ENCODE results near the gene CCL8. TPM values are rescaled to one million over a fixed set of nuclear protein-coding genes. Genes with fewer than 3 reads are reported as not detected.
A peak's percentile ranks its signal among the peaks of the same experiment; 100 is the strongest.
"Not testable (repeated sequence)": the region's sequence is repeated elsewhere in the genome, so short reads cannot be mapped to it uniquely, and the experiment has no call there.

CCL8 gene
- polyA plus RNA-seq, 2 donors = 0.08 TPM; not detected in 1

- no peaks in the 10 kb centered on the region for H3K27me3 ChIP-seq (ENCODE audit: control insufficient read depth in 1 of 2, insufficient read depth in 2 of 2, low read length in 2 of 2)
- no peaks in the 10 kb centered on the region for H3K9me3 ChIP-seq (ENCODE audit: control insufficient read depth in 2 of 2, insufficient read depth in 1 of 2, low read depth in 1 of 2, low read length in 1 of 2)
- no peak overlapping the region for H3K27ac ChIP-seq (ENCODE audit: low read depth in 2 of 2, low read length in 1 of 2)
- 60 to 63% methylated on average over 7 of the region's 7 CpGs for WGBS, 2 donors
- no peak overlapping the region for H3K4me3 ChIP-seq (ENCODE audit: low read depth in 1 of 2, low read length in 2 of 2)
- H3K36me3 ChIP-seq (ENCODE audit: control insufficient read depth in 2 of 2, insufficient read depth in 2 of 2, low read length in 1 of 2) = no peaks in the 10 kb centered on the region
- no peaks in the 10 kb centered on the region for H3K4me1 ChIP-seq (ENCODE audit: control insufficient read depth in 2 of 2, insufficient read depth in 2 of 2, low read length in 1 of 2)
Observed at GRCh38 chr17:34311291-34311690, 7.9 kb upstream of the CCL8 start.

GRCh38 chr17:34312080-34312479 is 7.2 kb upstream of the CCL8 start:
- Histone ChIP-seq H3K27ac (ENCODE audit: low read depth in 2 of 2, low read length in 1 of 2) (peak overlapping the region; percentile 1 to 31), H3K4me3 (ENCODE audit: low read depth in 1 of 2, low read length in 2 of 2) (no peak overlapping the region), H3K36me3 (ENCODE audit: control insufficient read depth in 2 of 2, insufficient read depth in 2 of 2, low read length in 1 of 2) (no peaks in the 10 kb centered on the region), H3K4me1 (ENCODE audit: control insufficient read depth in 2 of 2, insufficient read depth in 2 of 2, low read length in 1 of 2) (no peaks in the 10 kb centered on the region), H3K27me3 (ENCODE audit: control insufficient read depth in 1 of 2, insufficient read depth in 2 of 2, low read length in 2 of 2) (no peaks in the 10 kb centered on the region), H3K9me3 (ENCODE audit: control insufficient read depth in 2 of 2, insufficient read depth in 1 of 2, low read depth in 1 of 2, low read length in 1 of 2) (no peaks in the 10 kb centered on the region)
- 37 to 42% methylated on average over 5 of the region's 5 CpGs for WGBS, 2 donors

DNA sequence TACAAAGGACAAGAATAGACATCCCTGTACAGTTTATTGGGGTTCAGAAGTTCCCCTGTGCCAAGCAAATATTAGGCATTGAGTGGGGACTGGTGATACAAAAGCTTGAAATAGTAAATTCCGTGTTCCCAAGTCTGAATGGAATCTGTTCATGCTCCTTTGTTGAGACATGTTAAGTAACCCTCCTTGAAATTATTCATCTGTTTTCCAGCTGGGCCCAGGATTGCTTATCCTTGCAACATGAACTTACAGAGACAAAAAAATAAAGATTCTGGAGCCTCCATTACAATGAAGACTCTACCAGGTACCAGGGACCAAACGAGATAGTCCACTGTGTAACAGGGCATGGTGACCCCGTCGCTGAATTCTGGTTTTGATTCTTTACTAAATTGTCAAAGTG is 6.1 kb upstream of the CCL8 start:
- no peaks in the 10 kb centered on the region for H3K4me1 ChIP-seq (ENCODE audit: control insufficient read depth in 2 of 2, insufficient read depth in 2 of 2, low read length in 1 of 2)
- H3K27me3 ChIP-seq (ENCODE audit: control insufficient read depth in 1 of 2, insufficient read depth in 2 of 2, low read length in 2 of 2) = no peaks in the 10 kb centered on the region
- H3K4me3 ChIP-seq (ENCODE audit: low read depth in 1 of 2, low read length in 2 of 2) = no peak overlapping the region
- H3K9me3 ChIP-seq (ENCODE audit: control insufficient read depth in 2 of 2, insufficient read depth in 1 of 2, low read depth in 1 of 2, low read length in 1 of 2) = no peaks in the 10 kb centered on the region
- no peaks in the 10 kb centered on the region for H3K36me3 ChIP-seq (ENCODE audit: control insufficient read depth in 2 of 2, insufficient read depth in 2 of 2, low read length in 1 of 2)
- 69 to 79% methylated on average over 4 of the region's 4 CpGs for WGBS, 2 donors
- peak overlapping the region in 1 of 2 donors; percentile 19 for H3K27ac ChIP-seq (ENCODE audit: low read depth in 2 of 2, low read length in 1 of 2)

- no peaks in the 10 kb centered on the region for H3K36me3 ChIP-seq (ENCODE audit: control insufficient read depth in 2 of 2, insufficient read depth in 2 of 2, low read length in 1 of 2)
- no peak overlapping the region for H3K4me3 ChIP-seq (ENCODE audit: low read depth in 1 of 2, low read length in 2 of 2)
- H3K27ac ChIP-seq (ENCODE audit: low read depth in 2 of 2, low read length in 1 of 2) = peak overlapping the region in 1 of 2 donors; percentile 35
- no peaks in the 10 kb centered on the region for H3K4me1 ChIP-seq (ENCODE audit: control insufficient read depth in 2 of 2, insufficient read depth in 2 of 2, low read length in 1 of 2)
- 32 to 49% methylated on average over 4 of the region's 4 CpGs for WGBS, 2 donors
- no peaks in the 10 kb centered on the region for H3K9me3 ChIP-seq (ENCODE audit: control insufficient read depth in 2 of 2, insufficient read depth in 1 of 2, low read depth in 1 of 2, low read length in 1 of 2)
- H3K27me3 ChIP-seq (ENCODE audit: control insufficient read depth in 1 of 2, insufficient read depth in 2 of 2, low read length in 2 of 2) = no peaks in the 10 kb centered on the region
Observed at GRCh38 chr17:34314279-34314678, 5.0 kb upstream of the CCL8 start.

DNA sequence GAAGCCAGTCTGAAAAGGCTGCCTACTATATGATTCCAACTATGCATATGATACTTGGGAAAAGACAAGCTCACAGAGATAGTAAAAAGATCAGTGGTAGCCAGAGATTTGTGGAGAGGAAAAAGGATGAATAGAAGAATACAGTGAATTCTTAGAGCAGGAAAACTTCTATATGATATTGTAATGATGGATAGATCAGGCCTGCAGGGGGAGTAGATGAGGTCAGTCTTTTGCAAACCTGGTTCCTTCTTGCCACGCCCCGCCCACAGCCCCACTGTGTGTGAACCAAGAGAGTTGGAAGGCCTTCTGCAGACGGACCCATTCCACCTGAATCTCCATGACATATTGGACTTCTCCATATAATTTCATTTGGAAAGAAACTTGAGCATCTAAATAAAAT is 761 bp upstream of the CCL8 start:
- WGBS, 2 donors = 76 to 83% methylated on average over 3 of the region's 3 CpGs
- H3K36me3 ChIP-seq (ENCODE audit: control insufficient read depth in 2 of 2, insufficient read depth in 2 of 2, low read length in 1 of 2) = no peaks in the 10 kb centered on the region
- H3K27ac ChIP-seq (ENCODE audit: low read depth in 2 of 2, low read length in 1 of 2) = no peak overlapping the region

DNA sequence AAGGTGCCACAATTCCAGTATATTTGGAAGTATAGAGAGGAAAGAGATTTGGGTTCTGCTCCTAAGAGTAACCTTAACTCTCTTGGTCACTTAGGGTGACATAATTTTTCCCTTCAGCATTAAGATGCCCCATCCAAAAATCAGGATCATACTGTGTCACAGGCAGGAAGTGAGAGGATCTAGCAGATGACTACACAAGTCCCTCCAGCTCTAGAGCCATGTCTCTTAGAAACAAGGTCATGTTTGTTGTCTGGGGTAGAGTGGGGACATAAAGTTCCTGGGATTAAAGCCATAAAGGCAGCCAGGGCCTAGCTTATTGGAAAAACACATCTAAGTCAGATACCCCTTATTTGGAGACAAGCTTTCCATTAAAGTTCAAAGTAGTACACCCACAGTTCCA is 2.7 kb downstream of the CCL8 start:
- no peak overlapping the region for H3K27ac ChIP-seq (ENCODE audit: low read depth in 2 of 2, low read length in 1 of 2)
- no peaks in the 10 kb centered on the region for H3K36me3 ChIP-seq (ENCODE audit: control insufficient read depth in 2 of 2, insufficient read depth in 2 of 2, low read length in 1 of 2)
- H3K4me1 ChIP-seq (ENCODE audit: control insufficient read depth in 2 of 2, insufficient read depth in 2 of 2, low read length in 1 of 2) = no peaks in the 10 kb centered on the region
- no peaks in the 10 kb centered on the region for H3K9me3 ChIP-seq (ENCODE audit: control insufficient read depth in 2 of 2, insufficient read depth in 1 of 2, low read depth in 1 of 2, low read length in 1 of 2)
- no peaks in the 10 kb centered on the region for H3K27me3 ChIP-seq (ENCODE audit: control insufficient read depth in 1 of 2, insufficient read depth in 2 of 2, low read length in 2 of 2)
- H3K4me3 ChIP-seq (ENCODE audit: low read depth in 1 of 2, low read length in 2 of 2) = no peak overlapping the region

More for the DNA sequence above, 761 bp upstream of the CCL8 start:
- Histone ChIP-seq H3K4me3 (ENCODE audit: low read depth in 1 of 2, low read length in 2 of 2) (no peak overlapping the region), H3K9me3 (ENCODE audit: control insufficient read depth in 2 of 2, insufficient read depth in 1 of 2, low read depth in 1 of 2, low read length in 1 of 2) (no peaks in the 10 kb centered on the region), H3K4me1 (ENCODE audit: control insufficient read depth in 2 of 2, insufficient read depth in 2 of 2, low read length in 1 of 2) (no peaks in the 10 kb centered on the region), H3K27me3 (ENCODE audit: control insufficient read depth in 1 of 2, insufficient read depth in 2 of 2, low read length in 2 of 2) (no peaks in the 10 kb centered on the region)

DNA sequence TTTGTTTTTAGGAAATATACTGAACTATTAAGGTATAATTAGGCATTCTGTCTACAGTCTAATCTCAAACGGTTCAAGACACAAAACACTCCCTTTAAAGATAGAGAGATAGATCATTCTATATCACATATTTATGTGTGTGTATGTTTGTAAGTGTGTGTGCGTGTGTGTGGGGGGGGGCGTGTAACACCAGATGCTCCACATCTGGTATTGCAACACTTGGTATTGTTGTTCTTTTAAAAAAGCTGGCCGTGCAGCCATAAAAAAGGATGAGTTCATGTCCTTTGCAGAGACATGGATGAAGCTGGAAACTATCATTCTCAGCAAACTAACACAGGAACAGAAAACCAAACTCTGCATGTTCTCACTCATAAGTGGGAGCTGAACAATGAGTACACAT is 8.3 kb downstream of the CCL8 start:
- not testable (repeated sequence) for H3K27me3 ChIP-seq (ENCODE audit: control insufficient read depth in 1 of 2, insufficient read depth in 2 of 2, low read length in 2 of 2); H3K36me3 ChIP-seq (ENCODE audit: control insufficient read depth in 2 of 2, insufficient read depth in 2 of 2, low read length in 1 of 2); H3K4me1 ChIP-seq (ENCODE audit: control insufficient read depth in 2 of 2, insufficient read depth in 2 of 2, low read length in 1 of 2); H3K9me3 ChIP-seq (ENCODE audit: control insufficient read depth in 2 of 2, insufficient read depth in 1 of 2, low read depth in 1 of 2, low read length in 1 of 2); H3K4me3 ChIP-seq (ENCODE audit: low read depth in 1 of 2, low read length in 2 of 2); H3K27ac ChIP-seq (ENCODE audit: low read depth in 2 of 2, low read length in 1 of 2)
- 60 to 62% methylated on average over 4 of the region's 4 CpGs for WGBS, 2 donors

- no peak overlapping the region for H3K27ac ChIP-seq (ENCODE audit: low read depth in 2 of 2, low read length in 1 of 2)
- no peaks in the 10 kb centered on the region for H3K4me1 ChIP-seq (ENCODE audit: control insufficient read depth in 2 of 2, insufficient read depth in 2 of 2, low read length in 1 of 2)
- 64 to 67% methylated on average over 1 of the region's 1 CpG for WGBS, 2 donors
- H3K27me3 ChIP-seq (ENCODE audit: control insufficient read depth in 1 of 2, insufficient read depth in 2 of 2, low read length in 2 of 2) = no peaks in the 10 kb centered on the region
- H3K9me3 ChIP-seq (ENCODE audit: control insufficient read depth in 2 of 2, insufficient read depth in 1 of 2, low read depth in 1 of 2, low read length in 1 of 2) = no peaks in the 10 kb centered on the region
- no peak overlapping the region for H3K4me3 ChIP-seq (ENCODE audit: low read depth in 1 of 2, low read length in 2 of 2)
- no peaks in the 10 kb centered on the region for H3K36me3 ChIP-seq (ENCODE audit: control insufficient read depth in 2 of 2, insufficient read depth in 2 of 2, low read length in 1 of 2)
Observed at GRCh38 chr17:34337701-34338100, 18.5 kb downstream of the CCL8 start.

GRCh38 chr17:34339138-34339770 is 20.0 kb downstream of the CCL8 start:
- Histone ChIP-seq H3K9me3 (ENCODE audit: control insufficient read depth in 2 of 2, insufficient read depth in 1 of 2, low read depth in 1 of 2, low read length in 1 of 2) (no peaks in the 10 kb centered on the region), H3K36me3 (ENCODE audit: control insufficient read depth in 2 of 2, insufficient read depth in 2 of 2, low read length in 1 of 2) (no peaks in the 10 kb centered on the region), H3K4me3 (ENCODE audit: low read depth in 1 of 2, low read length in 2 of 2) (no peak overlapping the region), H3K27me3 (ENCODE audit: control insufficient read depth in 1 of 2, insufficient read depth in 2 of 2, low read length in 2 of 2) (no peaks in the 10 kb centered on the region), H3K4me1 (ENCODE audit: control insufficient read depth in 2 of 2, insufficient read depth in 2 of 2, low read length in 1 of 2) (no peaks in the 10 kb centered on the region), H3K27ac (ENCODE audit: low read depth in 2 of 2, low read length in 1 of 2) (no peak overlapping the region)
- 86 to 90% methylated on average over 3 of the region's 3 CpGs for WGBS, 2 donors

- 72 to 97% methylated on average over 2 of the region's 2 CpGs for WGBS, 2 donors
Observed at GRCh38 chr17:34341916-34342315, 22.7 kb downstream of the CCL8 start.

More at GRCh38 chr17:34341916-34342315, 22.7 kb downstream of the CCL8 start:
- Histone ChIP-seq H3K9me3 (ENCODE audit: control insufficient read depth in 2 of 2, insufficient read depth in 1 of 2, low read depth in 1 of 2, low read length in 1 of 2) (no peaks in the 10 kb centered on the region), H3K4me3 (ENCODE audit: low read depth in 1 of 2, low read length in 2 of 2) (no peak overlapping the region), H3K27ac (ENCODE audit: low read depth in 2 of 2, low read length in 1 of 2) (no peak overlapping the region), H3K27me3 (ENCODE audit: control insufficient read depth in 1 of 2, insufficient read depth in 2 of 2, low read length in 2 of 2) (no peaks in the 10 kb centered on the region), H3K36me3 (ENCODE audit: control insufficient read depth in 2 of 2, insufficient read depth in 2 of 2, low read length in 1 of 2) (no peaks in the 10 kb centered on the region), H3K4me1 (ENCODE audit: control insufficient read depth in 2 of 2, insufficient read depth in 2 of 2, low read length in 1 of 2) (no peaks in the 10 kb centered on the region)
